CD4-positive, alpha-beta T cell (primary cell): Measurements from ENCODE around the gene ZBTB7C. TPM values are rescaled to one million over a fixed set of nuclear protein-coding genes. Genes with fewer than 3 reads are reported as not detected.
A peak's percentile ranks its signal among the peaks of the same experiment; 100 is the strongest.

Source experiments
- ATAC-seq: fragments of 200-7000 bp; cut with Tn5 transposase; one replicate; pipeline ENCODE4 v1.10.0; 2022; ENCODE audit warnings: mild to moderate bottlenecking; ENCODE audit not compliant: poor library complexity
- CTCF ChIA-PET: fragments of 350-600 bp; sonication (Branson Sonifier 250); formaldehyde crosslinking; loops from one replicate; lab custom pipeline; 2021; ENCODE audit warnings: antibody characterized with exemption, inconsistent platforms; lab: Charles Lee
- POLR2A ChIA-PET: fragments of 350-600 bp; sonication (Branson Sonifier 250); formaldehyde crosslinking; loops from one replicate; lab custom pipeline; 2021; ENCODE audit warnings: antibody characterized with exemption, inconsistent platforms; lab: Charles Lee
- DNase-seq, 14 experiments: peaks; one replicate each; pipeline ENCODE4 v3.0.0-alpha.2; 2013 to 2020; ENCODE audit warnings: mixed read lengths in 2 of 14
- H3K27ac ChIP-seq, 2 donors: one replicate each; pipeline versions ENCODE4 v1.5.1 to v1.7.0; 2013; ENCODE audit warnings: low read length in 2 of 2, low read depth in 1 of 2, mild to moderate bottlenecking in 1 of 2
- H3K27me3 ChIP-seq, 2 experiments: 1 replicate in 1 of 2; 2 replicates in 1 of 2; pipeline versions ENCODE4 v1.6.1 to v1.7.0; 2013; ENCODE audit warnings: low read length in 2 of 2, control low read depth in 1 of 2, mild to moderate bottlenecking in 1 of 2, moderate library complexity in 1 of 2; ENCODE audit not compliant: insufficient read depth in 2 of 2, control insufficient read depth in 1 of 2
- H3K36me3 ChIP-seq: one replicate; pipeline ENCODE4 v1.6.1; 2013; ENCODE audit warnings: low read length, control low read depth; ENCODE audit not compliant: insufficient read depth
- H3K4me1 ChIP-seq: one replicate; pipeline ENCODE4 v1.6.1; 2013; ENCODE audit warnings: low read length, control low read depth; ENCODE audit not compliant: insufficient read depth
- H3K4me3 ChIP-seq: one replicate; pipeline ENCODE4 v1.5.1; 2013; ENCODE audit warnings: mild to moderate bottlenecking, low read length, moderate library complexity
- H3K9me3 ChIP-seq, 2 experiments: 1 replicate in 1 of 2; 2 replicates in 1 of 2; pipeline versions ENCODE4 v1.6.1 to v1.7.0; 2013; ENCODE audit warnings: low read length in 2 of 2, mild to moderate bottlenecking in 2 of 2, control low read depth in 1 of 2, moderate library complexity in 1 of 2; ENCODE audit not compliant: control insufficient read depth in 1 of 2, insufficient read depth in 1 of 2
- H3K27ac Mint-ChIP-seq: one replicate; pipeline ENCODE4 v1.8.0; 2020; ENCODE audit warnings: mixed read lengths
- H3K27me3 Mint-ChIP-seq: one replicate; pipeline ENCODE4 v1.8.0; 2021; ENCODE audit warnings: mixed read lengths
- H3K36me3 Mint-ChIP-seq: one replicate; pipeline ENCODE4 v1.8.0; 2021; ENCODE audit warnings: low read depth, mixed read lengths
- H3K4me1 Mint-ChIP-seq: one replicate; pipeline ENCODE4 v1.8.0; 2021; ENCODE audit warnings: low read depth, mixed read lengths
- H3K4me3 Mint-ChIP-seq: one replicate; pipeline ENCODE4 v1.8.0; 2020; ENCODE audit warnings: mild to moderate bottlenecking, mixed read lengths
- H3K9me3 Mint-ChIP-seq: one replicate; pipeline ENCODE4 v1.8.0; 2020; ENCODE audit warnings: mixed read lengths
- intact Hi-C, 2 experiments: fragments of 100-400 bp; cut with DNase I in 1 of 2; cut with micrococcal nuclease in 1 of 2; formaldehyde crosslinking; loops; one replicate each; pipeline versions ENCODE4 v1.15.1 to v1.9.0; 2023 to 2025; cut with DNase I, micrococcal nuclease
- total RNA-seq, 174 experiments: library from RNA in 2 of 174; stranded (reverse) in 2 of 174; gene quantifications; one replicate each; pipeline ENCODE4 v1.2.3 and lab custom pipeline; 2021 to 2026
- TF ChIP-seq, protein P1 (sequence below): fragments of 200-600 bp; IDR thresholded peaks from one replicate; pipeline ENCODE4 v1.8.0; 2022; ENCODE audit warnings: antibody characterized with exemption, mild to moderate bottlenecking

ZBTB7C gene
- total RNA-seq, 2 experiments from 2014 or later = not detected

DNA sequence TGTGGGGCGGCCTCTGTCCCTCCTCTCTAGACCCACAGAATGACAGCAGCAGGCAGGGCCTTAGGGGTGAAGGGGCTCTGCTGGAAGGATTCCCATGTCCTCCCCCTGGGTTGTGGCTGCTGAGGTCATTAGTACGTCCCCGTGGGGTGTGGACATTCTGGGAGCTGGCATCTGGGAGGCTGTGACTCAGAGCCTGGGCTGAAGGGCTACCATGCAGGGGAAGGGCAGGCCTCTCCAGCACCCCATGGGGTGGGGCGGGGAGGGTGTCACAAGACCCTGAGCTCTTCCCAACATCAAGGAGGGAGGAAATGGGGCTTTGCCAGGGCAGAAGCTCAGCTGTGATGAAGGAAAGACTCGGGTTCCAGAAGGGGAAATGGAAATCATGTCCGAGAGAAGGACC is 373.0 kb downstream of the ZBTB7C start:
- Histone ChIP-seq H3K9me3 (peaks cover 0 to 7% of the 10 kb centered on the region in 2 experiments), H3K27me3 (peaks cover 0 to 2% of the 10 kb centered on the region in 2 experiments), H3K4me3 (no peak overlapping the region), H3K27ac (no peak overlapping the region), H3K36me3 (no peaks in the 10 kb centered on the region), H3K4me1 (no peaks in the 10 kb centered on the region)
- Mint-ChIP-seq H3K4me1 (no peaks in the 10 kb centered on the region), H3K9me3 (no peaks in the 10 kb centered on the region), H3K4me3 (no peak overlapping the region), H3K36me3 (no peaks in the 10 kb centered on the region), H3K27ac (no peak overlapping the region), H3K27me3 (no peaks in the 10 kb centered on the region)
- ChIA-PET CTCF (no interaction called here), POLR2A (no interaction called here)
- no peak for ATAC-seq
- DNase-seq = peak in 1 of 14 experiments; percentile 21
- TF ChIP-seq, protein P1, sequence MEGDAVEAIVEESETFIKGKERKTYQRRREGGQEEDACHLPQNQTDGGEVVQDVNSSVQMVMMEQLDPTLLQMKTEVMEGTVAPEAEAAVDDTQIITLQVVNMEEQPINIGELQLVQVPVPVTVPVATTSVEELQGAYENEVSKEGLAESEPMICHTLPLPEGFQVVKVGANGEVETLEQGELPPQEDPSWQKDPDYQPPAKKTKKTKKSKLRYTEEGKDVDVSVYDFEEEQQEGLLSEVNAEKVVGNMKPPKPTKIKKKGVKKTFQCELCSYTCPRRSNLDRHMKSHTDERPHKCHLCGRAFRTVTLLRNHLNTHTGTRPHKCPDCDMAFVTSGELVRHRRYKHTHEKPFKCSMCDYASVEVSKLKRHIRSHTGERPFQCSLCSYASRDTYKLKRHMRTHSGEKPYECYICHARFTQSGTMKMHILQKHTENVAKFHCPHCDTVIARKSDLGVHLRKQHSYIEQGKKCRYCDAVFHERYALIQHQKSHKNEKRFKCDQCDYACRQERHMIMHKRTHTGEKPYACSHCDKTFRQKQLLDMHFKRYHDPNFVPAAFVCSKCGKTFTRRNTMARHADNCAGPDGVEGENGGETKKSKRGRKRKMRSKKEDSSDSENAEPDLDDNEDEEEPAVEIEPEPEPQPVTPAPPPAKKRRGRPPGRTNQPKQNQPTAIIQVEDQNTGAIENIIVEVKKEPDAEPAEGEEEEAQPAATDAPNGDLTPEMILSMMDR = no peak
- intact Hi-C loops = no loop called here

DNA sequence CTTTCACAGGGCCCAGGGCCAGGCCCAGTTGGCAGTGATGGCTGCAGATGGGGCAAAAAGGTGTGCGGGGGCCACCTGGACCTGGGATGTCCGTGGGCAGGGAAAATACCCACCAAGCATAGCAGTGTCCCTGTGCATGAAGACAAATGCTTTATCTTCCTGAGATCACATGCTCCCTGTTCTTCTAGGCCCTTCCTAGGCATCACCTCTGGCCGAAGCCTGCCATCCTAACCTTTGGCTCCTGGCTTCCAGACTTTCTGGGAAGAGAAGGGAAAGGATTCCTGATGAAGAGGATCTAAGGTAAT is 373.7 kb downstream of the ZBTB7C start:
- ChIA-PET CTCF (no interaction called here), POLR2A (no interaction called here)
- TF ChIP-seq, protein P1 = no peak
- no peaks in the 10 kb centered on the region for H3K27me3 Mint-ChIP-seq
- Histone ChIP-seq H3K27ac (no peak overlapping the region), H3K4me1 (no peaks in the 10 kb centered on the region), H3K36me3 (no peaks in the 10 kb centered on the region), H3K4me3 (no peak overlapping the region), H3K9me3 (peaks cover 0 to 7% of the 10 kb centered on the region in 2 experiments), H3K27me3 (no peaks in the 10 kb centered on the region)
- DNase-seq (no peak), ATAC-seq (no peak)
- H3K36me3 Mint-ChIP-seq = no peaks in the 10 kb centered on the region
- intact Hi-C loops = no loop called here
- H3K4me3 Mint-ChIP-seq = no peak overlapping the region
- no peaks in the 10 kb centered on the region for H3K4me1 Mint-ChIP-seq
- H3K27ac Mint-ChIP-seq = no peak overlapping the region
- H3K9me3 Mint-ChIP-seq = no peaks in the 10 kb centered on the region

DNA sequence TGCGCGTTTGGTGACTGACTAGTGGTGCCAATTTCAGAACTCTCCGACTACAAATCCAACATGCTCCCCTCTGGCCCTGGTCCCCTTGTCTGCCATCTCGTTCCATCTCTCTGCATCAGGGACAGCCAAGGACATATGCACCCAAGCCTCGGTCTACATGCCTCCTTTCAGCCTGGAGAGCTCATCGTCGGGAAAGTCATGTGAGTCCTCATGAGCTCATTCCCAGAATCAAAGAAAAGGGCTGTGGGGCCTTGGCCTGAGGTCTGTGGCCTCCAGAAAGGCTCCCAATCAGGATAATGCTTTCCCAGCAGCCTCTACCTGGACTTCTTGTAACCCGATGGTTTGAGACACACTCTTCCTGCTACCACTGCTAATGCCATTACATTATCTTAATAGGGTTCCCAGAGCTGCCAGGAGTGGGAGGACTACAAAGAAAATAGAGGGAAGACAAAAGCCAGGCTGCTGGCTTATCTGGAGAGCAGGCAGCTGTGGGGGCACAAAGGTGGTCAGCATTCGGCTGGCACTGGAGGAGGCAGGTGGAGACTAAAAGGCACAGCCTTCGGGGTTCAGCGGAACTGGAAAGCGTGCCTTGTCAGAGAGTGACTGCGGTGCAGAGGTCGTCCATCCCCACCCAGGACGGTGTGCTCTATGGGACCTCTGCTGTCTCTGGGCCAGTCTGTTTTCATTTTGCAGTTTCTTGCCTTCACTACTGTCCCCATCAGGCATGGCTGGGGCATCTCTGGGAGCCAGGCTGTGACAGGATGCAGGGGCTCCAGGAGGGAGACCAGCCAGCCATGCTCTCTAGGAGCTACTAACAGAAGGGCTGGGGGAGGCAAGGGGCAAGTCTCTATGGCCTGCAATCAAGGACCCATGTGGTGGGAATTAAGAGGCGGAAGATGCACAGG is 374.3 kb downstream of the ZBTB7C start:
- intact Hi-C loops = loop anchor here in 1 of 2 experiments (5.0 kb wide), 1 partner anchor 412 kb away; no protein-coding TSS in a partner anchor
- Histone ChIP-seq H3K9me3 (peaks cover 0 to 4% of the 10 kb centered on the region in 2 experiments), H3K27ac (no peak overlapping the region), H3K36me3 (no peaks in the 10 kb centered on the region), H3K4me3 (no peak overlapping the region), H3K27me3 (no peaks in the 10 kb centered on the region), H3K4me1 (no peaks in the 10 kb centered on the region)
- CTCF ChIA-PET = no interaction called here
- DNase-seq (peak in 1 of 14 experiments; percentile 27), ATAC-seq (no peak)
- H3K9me3 Mint-ChIP-seq = no peaks in the 10 kb centered on the region
- H3K27ac Mint-ChIP-seq = no peak overlapping the region
- no peaks in the 10 kb centered on the region for H3K4me1 Mint-ChIP-seq
- POLR2A ChIA-PET = no interaction called here
- H3K27me3 Mint-ChIP-seq = no peaks in the 10 kb centered on the region
- no peaks in the 10 kb centered on the region for H3K36me3 Mint-ChIP-seq
- no peak overlapping the region for H3K4me3 Mint-ChIP-seq
- TF ChIP-seq, protein P1 = no peak
